Parathyroid adenoma (tissue), 2 donors: Measurements from ENCODE around the gene VCAM1.
A peak's percentile ranks its signal among the peaks of the same experiment; 100 is the strongest.

Source experiments
- H2AFZ ChIP-seq: fragments of 300-600 bp; sonication (generic); one replicate; pipeline ENCODE4 v1.7.0; 2017; ENCODE audit warnings: antibody characterized with exemption, mild to moderate bottlenecking
- H3K27ac ChIP-seq: fragments of 300-600 bp; sonication (generic); one replicate; pipeline ENCODE4 v1.7.0; 2017
- H3K27me3 ChIP-seq: fragments of 300-600 bp; sonication (generic); one replicate; pipeline ENCODE4 v1.7.0; 2017; ENCODE audit warnings: low read length; ENCODE audit not compliant: control insufficient read depth, insufficient read depth
- H3K36me3 ChIP-seq: fragments of 300-600 bp; sonication (generic); one replicate; pipeline ENCODE4 v1.7.0; 2017; ENCODE audit warnings: low read length; ENCODE audit not compliant: control insufficient read depth, insufficient read depth
- H3K4me1 ChIP-seq: fragments of 300-600 bp; sonication (generic); one replicate; pipeline ENCODE4 v1.7.0; 2017; ENCODE audit warnings: control low read depth
- H3K4me2 ChIP-seq: fragments of 300-600 bp; sonication (generic); one replicate; pipeline ENCODE4 v1.7.0; 2017; ENCODE audit warnings: low read length
- H3K4me3 ChIP-seq: fragments of 300-600 bp; sonication (generic); one replicate; pipeline ENCODE4 v1.7.0; 2017; ENCODE audit warnings: low read depth, low read length
- H3K79me2 ChIP-seq: fragments of 300-600 bp; sonication (generic); one replicate; pipeline ENCODE4 v1.7.0; 2017; ENCODE audit warnings: control low read depth
- H3K9ac ChIP-seq: fragments of 300-600 bp; sonication (generic); one replicate; pipeline ENCODE4 v1.7.0; 2017; ENCODE audit warnings: mild to moderate bottlenecking
- H3K9me3 ChIP-seq: fragments of 300-600 bp; sonication (generic); one replicate; pipeline ENCODE4 v1.7.0; 2017; ENCODE audit warnings: low read length; ENCODE audit not compliant: control insufficient read depth
- CTCF ChIP-seq: fragments of 300-600 bp; sonication (generic); IDR thresholded peaks from one replicate; pipeline ENCODE4 v1.7.0; 2017; ENCODE audit warnings: antibody characterized with exemption, mild to moderate bottlenecking
- donor health status: primary hyperparathyroidism.

Gene VCAM1

GRCh38 chr1:100731309-100731708, 11.8 kb downstream of the VCAM1 start:
- no peak overlapping the region for H3K9ac ChIP-seq
- TF ChIP-seq CTCF, result no peak
- no peaks in the 10 kb centered on the region for H3K27me3 ChIP-seq
- H2AFZ ChIP-seq, result no peak overlapping the region
- no peak overlapping the region for H3K4me3 ChIP-seq
- H3K36me3 ChIP-seq, result no peaks in the 10 kb centered on the region
- no peaks in the 10 kb centered on the region for H3K79me2 ChIP-seq
- H3K27ac ChIP-seq, result no peak overlapping the region
- peaks cover 8% of the 10 kb centered on the region for H3K4me1 ChIP-seq
- no peaks in the 10 kb centered on the region for H3K9me3 ChIP-seq
- no peak overlapping the region for H3K4me2 ChIP-seq

GRCh38 chr1:100731758-100732157, 12.2 kb downstream of the VCAM1 start:
- Histone ChIP-seq H3K4me1 (peaks cover 8% of the 10 kb centered on the region), H3K9me3 (no peaks in the 10 kb centered on the region), H3K4me3 (no peak overlapping the region), H2AFZ (no peak overlapping the region), H3K36me3 (no peaks in the 10 kb centered on the region), H3K27ac (no peak overlapping the region), H3K27me3 (no peaks in the 10 kb centered on the region), H3K4me2 (no peak overlapping the region), H3K79me2 (no peaks in the 10 kb centered on the region), H3K9ac (no peak overlapping the region)
- TF ChIP-seq CTCF, result no peak

GRCh38 chr1:100734676-100735075, 15.1 kb downstream of the VCAM1 start:
- H3K36me3 ChIP-seq, result no peaks in the 10 kb centered on the region
- no peak overlapping the region for H3K4me3 ChIP-seq
- no peak overlapping the region for H3K9ac ChIP-seq
- no peaks in the 10 kb centered on the region for H3K79me2 ChIP-seq
- no peaks in the 10 kb centered on the region for H3K27me3 ChIP-seq
- peaks cover 12% of the 10 kb centered on the region for H3K4me1 ChIP-seq
- H3K4me2 ChIP-seq, result no peak overlapping the region
- no peak for TF ChIP-seq CTCF
- no peak overlapping the region for H2AFZ ChIP-seq
- H3K27ac ChIP-seq, result no peak overlapping the region
- no peaks in the 10 kb centered on the region for H3K9me3 ChIP-seq

DNA sequence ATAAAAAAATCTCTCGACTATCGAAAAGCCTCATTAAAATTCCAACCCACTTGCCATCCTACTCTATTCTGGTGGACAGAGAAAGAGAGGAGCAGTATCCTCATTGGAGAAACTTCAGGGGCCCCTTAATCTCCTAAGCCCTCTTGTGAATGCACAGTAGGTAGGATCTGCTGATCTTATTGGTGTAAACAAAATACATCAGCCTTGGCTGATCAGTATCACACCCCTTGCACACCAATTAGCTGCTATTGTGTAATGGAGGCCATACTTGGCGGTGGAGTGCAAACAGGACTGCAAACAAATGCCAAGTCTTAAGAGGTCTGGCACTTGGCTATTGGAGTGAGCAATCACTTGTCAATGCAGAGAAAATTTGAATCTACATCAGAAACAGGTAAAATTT, 15.7 kb downstream of the VCAM1 start:
- H3K4me3 ChIP-seq, result no peak overlapping the region
- H3K4me2 ChIP-seq, result no peak overlapping the region
- H3K9ac ChIP-seq, result no peak overlapping the region
- H3K9me3 ChIP-seq, result no peaks in the 10 kb centered on the region
- no peaks in the 10 kb centered on the region for H3K27me3 ChIP-seq
- no peaks in the 10 kb centered on the region for H3K36me3 ChIP-seq
- no peaks in the 10 kb centered on the region for H3K79me2 ChIP-seq
- TF ChIP-seq CTCF, result no peak
- H3K27ac ChIP-seq, result peak overlapping the region; percentile 19
- H2AFZ ChIP-seq, result no peak overlapping the region
- peaks cover 7% of the 10 kb centered on the region for H3K4me1 ChIP-seq

DNA sequence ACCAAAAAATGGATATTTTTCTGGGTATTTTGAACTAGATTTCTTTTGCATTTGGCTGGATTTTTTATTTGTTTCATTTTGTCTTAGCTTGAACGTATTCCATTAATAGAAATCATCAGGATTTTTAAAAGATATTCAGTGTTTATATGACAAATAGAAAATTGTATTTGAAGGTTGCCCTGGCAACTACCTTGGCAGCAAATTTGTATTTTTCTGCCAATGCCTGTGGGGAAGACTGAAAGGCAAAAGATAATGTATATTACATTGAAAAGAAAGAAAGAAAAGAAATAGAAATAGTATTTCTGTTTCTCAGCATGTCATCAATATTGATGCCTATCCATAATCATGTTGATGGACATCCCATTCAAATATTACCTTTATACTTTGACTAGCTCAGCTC, 16.8 kb downstream of the VCAM1 start:
- TF ChIP-seq CTCF, result no peak
- Histone ChIP-seq H3K9ac (no peak overlapping the region), H3K4me3 (no peak overlapping the region), H2AFZ (no peak overlapping the region), H3K36me3 (no peaks in the 10 kb centered on the region), H3K27ac (peak overlapping the region; percentile 36), H3K79me2 (no peaks in the 10 kb centered on the region), H3K27me3 (no peaks in the 10 kb centered on the region), H3K4me1 (peaks cover 7% of the 10 kb centered on the region), H3K9me3 (no peaks in the 10 kb centered on the region), H3K4me2 (peak overlapping the region; percentile 8)
